Spleen (tissue), 11 donors: ENCODE results near the gene GREB1L. TPM values are rescaled to one million over a fixed set of nuclear protein-coding genes. Genes with fewer than 3 reads are reported as not detected.

Experiments used
- DNase-seq: peaks from one replicate; pipeline ENCODE4 v3.0.0-alpha.2; 2020
- H3K27ac ChIP-seq, 8 donors: fragments of 200-600 bp; sonication (generic) in 7 of 8; 1 replicate in 4 of 8; 2 replicates in 4 of 8; pipeline versions ENCODE4 v1.5.0 to v1.8.0; 2016 to 2021; ENCODE audit warnings: inconsistent platforms in 4 of 8, mild to moderate bottlenecking in 4 of 8, moderate library complexity in 1 of 8
- H3K27me3 ChIP-seq, 7 donors: fragments of 200-600 bp; sonication (generic) in 6 of 7; replicated peaks in 1 of 7; 1 replicate in 4 of 7; 2 replicates in 3 of 7; pipeline versions ENCODE4 v1.5.0 to v1.8.0; 2016 to 2021; ENCODE audit warnings: inconsistent platforms in 3 of 7, mild to moderate bottlenecking in 1 of 7
- H3K36me3 ChIP-seq, 6 donors: fragments of 200-600 bp; sonication (generic) in 5 of 6; 1 replicate in 4 of 6; 2 replicates in 2 of 6; pipeline versions ENCODE4 v1.5.0 to v1.8.0; 2016 to 2021; ENCODE audit warnings: inconsistent platforms in 2 of 6
- H3K4me1 ChIP-seq, 6 donors: fragments of 200-600 bp; sonication (generic) in 5 of 6; 1 replicate in 3 of 6; 2 replicates in 3 of 6; pipeline versions ENCODE4 v1.5.0 to v1.8.0; 2016 to 2021; ENCODE audit warnings: inconsistent platforms in 3 of 6
- H3K4me3 ChIP-seq, 8 donors: fragments of 200-600 bp; sonication (generic) in 7 of 8; 1 replicate in 4 of 8; 2 replicates in 4 of 8; pipeline versions ENCODE4 v1.5.0 to v1.8.0; 2016 to 2021; ENCODE audit warnings: inconsistent platforms in 4 of 8, mild to moderate bottlenecking in 4 of 8, moderate library complexity in 2 of 8
- H3K9me3 ChIP-seq, 8 donors: fragments of 200-600 bp; sonication (generic) in 7 of 8; 1 replicate in 4 of 8; 2 replicates in 4 of 8; pipeline versions ENCODE4 v1.5.0 to v1.8.0; 2016 to 2021; ENCODE audit warnings: inconsistent platforms in 4 of 8
- CTCF ChIP-seq, 11 experiments: fragments of 200-600 bp in 7 of 11; fragments of 450-650 bp in 4 of 11; sonication (generic) in 4 of 11; IDR thresholded peaks in 8 of 11; conservative IDR thresholded peaks in 3 of 11; 1 replicate in 7 of 11; 2 replicates in 4 of 11; pipeline versions ENCODE4 v1.4.0 to v1.8.0; 2016 to 2021; ENCODE audit warnings: antibody characterized with exemption in 11 of 11, inconsistent platforms in 4 of 11, mild to moderate bottlenecking in 1 of 11
- POLR2A ChIP-seq, 3 donors: fragments of 450-650 bp; IDR thresholded peaks; one replicate each; pipeline ENCODE4 v1.5.1; 2017; ENCODE audit warnings: antibody characterized with exemption in 3 of 3, mild to moderate bottlenecking in 1 of 3
- POLR2AphosphoS5 ChIP-seq, 3 donors: sonication (generic); formaldehyde crosslinking; IDR thresholded peaks; one replicate each; pipeline ENCODE4 v1.5.1; 2017; ENCODE audit warnings: antibody characterized with exemption in 3 of 3
- WGBS, 5 donors: extraction: QIAGEN DNeasy Blood & Tissue Kit in 3 of 5; methylation state at CpG; one replicate each; pipeline versions ENCODE4 v1.1.5 to v1.1.7; 2013 to 2018; 5-methylcytosine and 5-hydroxymethylcytosine counted together
- intact Hi-C: fragments of 100-400 bp; cut with DNase I; formaldehyde crosslinking; loops from one replicate; pipeline ENCODE4 v1.15.0; 2023; ENCODE audit warnings: low total_unique reads
- polyA plus RNA-seq, 3 donors: library from polyadenylated mRNA; stranded (reverse); fragments of 200-250 nt; gene quantifications; one replicate each; pipeline ENCODE4 v1.2.1, GENCODE V29; 2013
- total RNA-seq, 7 donors: library from RNA; depleted of rRNA in 3 of 7; stranded (reverse); fragments of >200 nt in 3 of 7; fragmentation: NEBNext Ultra II Directional in 4 of 7; extraction: Animal tissue kit (Norgen Biotek cat#: 25700) in 4 of 7; gene quantifications; one replicate each; pipeline versions ENCODE4 v1.1.0 to v1.2.1, GENCODE V29; 2016 to 2021
- donor health status: healthy with polysubstance abuse.
- donor health status: DM: no; HTN: no; CAD: no; lungs with moderate emphysema.
- donor health status: DM: no; HTN: no; CAD: no.
- donor health status: Bipolar disorder and iron deficiency.
- donor health status: healthy.
- donor health status: DM: no; HTN: no; CAD: no.
- donor health status: DM: yes; HTN: yes; CAD: no.

GREB1L gene
- total and polyA plus RNA-seq, 10 donors: under 0.01 to 0.79 (median 0.57) TPM

DNA sequence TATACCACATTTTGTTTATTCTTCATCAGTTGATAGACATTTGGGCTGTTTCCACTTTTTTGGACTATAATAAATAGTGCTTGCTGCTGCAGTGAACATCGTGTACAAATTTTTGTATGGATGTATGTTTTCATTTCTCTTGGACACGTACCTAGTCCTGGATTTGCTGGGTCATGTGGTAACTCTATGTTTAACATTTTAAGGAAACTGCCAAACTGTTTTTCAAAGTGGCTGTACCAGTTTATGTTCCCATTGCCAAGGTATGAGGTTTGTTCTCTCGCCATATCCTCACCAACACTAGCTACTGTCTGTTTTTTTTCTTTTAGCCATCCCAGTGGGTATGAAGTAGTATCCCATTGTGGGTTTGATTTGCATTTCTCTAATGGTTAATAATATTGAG, 42.5 kb downstream of the GREB1L start:
- intact Hi-C loops: no loop called here
- no peak for DNase-seq
- H3K4me1 ChIP-seq: no peaks in the 10 kb centered on the region
- WGBS, 5 donors: 85 to 92% (median 90%) methylated on average over 3 of the region's 3 CpGs
- no peak overlapping the region for H3K27ac ChIP-seq
- H3K36me3 ChIP-seq: no peaks in the 10 kb centered on the region
- H3K4me3 ChIP-seq: no peak overlapping the region
- no peaks in the 10 kb centered on the region for H3K9me3 ChIP-seq
- peaks cover 0 to 11% (median 0%) of the 10 kb centered on the region in 7 donors for H3K27me3 ChIP-seq
- TF ChIP-seq POLR2A (IDR thresholded peaks at IDR 0.05): no peak
- TF ChIP-seq POLR2AphosphoS5 (IDR thresholded peaks at IDR 0.05): no peak
- no peak for TF ChIP-seq CTCF (IDR thresholded peaks at IDR 0.05 in 8 of 11, conservative IDR thresholded peaks at IDR 0.05 in 3 of 11)

GRCh38 chr18:21289827-21290226, 47.8 kb downstream of the GREB1L start:
- 94 to 98% (median 96%) methylated on average over 3 of the region's 3 CpGs for WGBS, 5 donors
- H3K27me3 ChIP-seq: peaks cover 0 to 13% (median 0%) of the 10 kb centered on the region in 7 donors
- intact Hi-C loops: no loop called here
- no peak overlapping the region for H3K4me3 ChIP-seq
- DNase-seq: no peak
- H3K9me3 ChIP-seq: no peaks in the 10 kb centered on the region
- H3K27ac ChIP-seq: no peak overlapping the region
- H3K4me1 ChIP-seq: no peaks in the 10 kb centered on the region
- TF ChIP-seq CTCF (IDR thresholded peaks at IDR 0.05 in 8 of 11, conservative IDR thresholded peaks at IDR 0.05 in 3 of 11): no peak
- no peak for TF ChIP-seq POLR2AphosphoS5 (IDR thresholded peaks at IDR 0.05)
- no peaks in the 10 kb centered on the region for H3K36me3 ChIP-seq

DNA sequence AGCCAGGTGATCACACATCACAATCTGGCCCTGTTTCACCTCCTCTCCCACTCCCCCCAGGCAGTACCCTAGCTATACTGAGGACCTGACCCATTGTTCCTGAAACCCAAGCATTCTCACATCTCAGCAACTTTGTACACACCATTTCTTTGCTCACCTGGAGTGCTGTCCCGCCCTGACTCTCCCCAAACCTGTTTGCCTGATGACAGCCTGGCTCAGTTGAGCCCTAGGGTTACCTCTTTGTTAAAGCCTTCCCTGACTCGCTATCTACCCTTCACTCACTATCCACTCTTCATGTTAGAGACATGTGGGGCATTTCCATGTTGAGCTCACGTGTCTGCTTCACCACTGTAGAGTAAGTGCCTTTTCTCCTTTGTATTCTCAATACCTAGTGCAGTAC, 49.1 kb downstream of the GREB1L start:
- Histone ChIP-seq H3K9me3 (peaks cover 0 to 4% (median 0%) of the 10 kb centered on the region in 8 donors), H3K36me3 (no peaks in the 10 kb centered on the region), H3K27ac (no peak overlapping the region), H3K4me1 (no peaks in the 10 kb centered on the region), H3K4me3 (no peak overlapping the region), H3K27me3 (peaks cover 0 to 13% (median 0%) of the 10 kb centered on the region in 7 donors)
- 71 to 83% (median 78%) methylated on average over 3 of the region's 3 CpGs for WGBS, 5 donors
- no peak for DNase-seq
- intact Hi-C loops: no loop called here
- TF ChIP-seq POLR2AphosphoS5 (IDR thresholded peaks at IDR 0.05) (no peak), POLR2A (IDR thresholded peaks at IDR 0.05) (no peak), CTCF (IDR thresholded peaks at IDR 0.05 in 8 of 11, conservative IDR thresholded peaks at IDR 0.05 in 3 of 11) (no peak)

DNA sequence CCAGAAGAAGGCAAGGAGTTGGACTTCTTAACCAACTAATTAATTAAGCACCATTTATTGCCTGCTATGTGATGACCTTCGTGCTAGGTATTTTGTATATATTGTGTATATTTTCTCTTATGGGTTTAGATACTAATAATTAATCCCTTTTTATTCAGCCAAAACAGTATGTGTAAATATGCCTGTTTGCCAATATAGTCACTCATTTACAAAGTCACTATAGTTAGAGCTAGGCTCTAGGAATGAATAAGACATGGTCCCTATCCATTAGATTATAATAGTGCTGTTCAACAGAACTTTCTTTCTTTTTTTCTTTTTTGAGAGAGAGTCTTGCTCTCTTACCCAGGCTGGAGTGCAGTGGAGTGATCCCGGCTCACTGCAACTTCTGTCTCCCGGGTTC, 51.4 kb downstream of the GREB1L start:
- 91 to 100% (median 94%) methylated on average over 3 of the region's 3 CpGs for WGBS, 5 donors
- H3K4me3 ChIP-seq: no peak overlapping the region
- H3K36me3 ChIP-seq: no peaks in the 10 kb centered on the region
- no peak for TF ChIP-seq CTCF (IDR thresholded peaks at IDR 0.05 in 8 of 11, conservative IDR thresholded peaks at IDR 0.05 in 3 of 11)
- no peak for TF ChIP-seq POLR2A (IDR thresholded peaks at IDR 0.05)
- H3K27ac ChIP-seq: no peak overlapping the region
- H3K4me1 ChIP-seq: no peaks in the 10 kb centered on the region
- peaks cover 0 to 5% (median 0%) of the 10 kb centered on the region in 8 donors for H3K9me3 ChIP-seq
- H3K27me3 ChIP-seq: peaks cover 0 to 7% (median 0%) of the 10 kb centered on the region in 7 donors
- DNase-seq: no peak
- intact Hi-C loops: no loop called here
